8988T (cell line): ENCODE measurements around the gene SLC7A4.
"Not testable (repeated sequence)": the region's sequence is repeated elsewhere in the genome, so short reads cannot be mapped to it uniquely, and the experiment has no call there.

ENCODE experiments used
- DNase-seq: peaks from one replicate; pipeline ENCODE4 v3.0.0; 2011

Gene SLC7A4

GRCh38 chr22:21018314-21018713 is 14.0 kb downstream of the SLC7A4 start:
- no peak for DNase-seq

- no peak for DNase-seq
Observed at GRCh38 chr22:21016644-21017420, 15.5 kb downstream of the SLC7A4 start.

- no peak for DNase-seq
Observed at GRCh38 chr22:21015466-21016006, 16.8 kb downstream of the SLC7A4 start.

- no peak for DNase-seq
Observed at GRCh38 chr22:21014726-21015465, 17.5 kb downstream of the SLC7A4 start, which contains the start of gene P2RX6. TSS of gene P2RX6 (plus strand) at chr22:21015165. CDS start at chr22:21015175, 10 bp downstream.

DNA sequence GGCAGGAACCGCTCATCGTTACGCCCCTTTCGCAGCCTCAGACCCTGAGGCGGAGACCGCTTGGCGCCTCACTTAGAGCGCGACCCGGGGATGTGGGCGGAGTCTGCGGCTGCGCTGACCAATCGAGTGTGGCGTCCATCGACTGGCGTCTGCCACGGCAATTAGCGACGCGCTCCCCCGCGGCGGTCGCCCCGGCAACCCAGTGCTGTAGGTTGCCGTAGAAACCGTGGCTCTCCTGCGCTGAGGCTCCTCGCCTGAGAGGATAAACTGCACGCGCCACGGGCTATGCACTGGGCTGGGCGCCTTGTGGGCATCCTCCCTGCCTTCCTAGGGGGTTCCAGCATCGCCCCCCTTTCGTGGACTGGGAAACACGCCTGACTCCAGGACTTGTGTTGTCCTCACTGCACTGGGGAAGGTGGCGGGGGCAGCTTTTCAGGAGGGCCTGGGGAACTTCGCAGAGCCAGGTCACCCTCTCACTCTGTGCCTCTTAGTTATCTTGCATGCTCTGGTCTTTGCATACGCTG is 18.1 kb downstream of the SLC7A4 start:
- DNase-seq = peak; percentile 78

DNA sequence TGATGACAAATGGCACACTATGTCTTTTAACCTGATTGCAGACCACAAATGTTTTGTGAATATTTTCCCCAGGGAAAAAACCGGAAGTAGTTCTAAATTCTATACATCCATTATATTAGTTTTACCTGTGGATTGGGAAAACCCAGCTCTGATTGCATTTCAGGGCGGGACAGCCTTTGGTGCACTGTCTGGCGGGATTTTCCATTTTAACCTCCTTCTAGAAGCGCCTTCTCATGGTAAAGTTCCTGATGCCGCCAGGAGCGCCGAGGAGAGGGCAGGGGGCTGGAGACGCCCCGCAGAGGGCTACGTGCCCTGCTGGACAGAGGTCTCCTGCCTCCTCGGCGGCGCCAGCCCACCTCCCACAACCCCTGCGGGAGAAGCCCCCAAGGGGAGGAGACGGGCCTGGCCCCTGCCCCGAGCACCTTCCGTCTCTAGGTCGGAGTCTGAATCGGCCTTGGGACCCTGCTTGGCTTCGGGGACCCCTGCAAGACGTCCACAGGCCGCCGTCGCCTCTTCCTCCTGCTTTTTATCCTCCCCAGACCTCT is 18.6 kb downstream of the SLC7A4 start:
- DNase-seq = no peak

DNA sequence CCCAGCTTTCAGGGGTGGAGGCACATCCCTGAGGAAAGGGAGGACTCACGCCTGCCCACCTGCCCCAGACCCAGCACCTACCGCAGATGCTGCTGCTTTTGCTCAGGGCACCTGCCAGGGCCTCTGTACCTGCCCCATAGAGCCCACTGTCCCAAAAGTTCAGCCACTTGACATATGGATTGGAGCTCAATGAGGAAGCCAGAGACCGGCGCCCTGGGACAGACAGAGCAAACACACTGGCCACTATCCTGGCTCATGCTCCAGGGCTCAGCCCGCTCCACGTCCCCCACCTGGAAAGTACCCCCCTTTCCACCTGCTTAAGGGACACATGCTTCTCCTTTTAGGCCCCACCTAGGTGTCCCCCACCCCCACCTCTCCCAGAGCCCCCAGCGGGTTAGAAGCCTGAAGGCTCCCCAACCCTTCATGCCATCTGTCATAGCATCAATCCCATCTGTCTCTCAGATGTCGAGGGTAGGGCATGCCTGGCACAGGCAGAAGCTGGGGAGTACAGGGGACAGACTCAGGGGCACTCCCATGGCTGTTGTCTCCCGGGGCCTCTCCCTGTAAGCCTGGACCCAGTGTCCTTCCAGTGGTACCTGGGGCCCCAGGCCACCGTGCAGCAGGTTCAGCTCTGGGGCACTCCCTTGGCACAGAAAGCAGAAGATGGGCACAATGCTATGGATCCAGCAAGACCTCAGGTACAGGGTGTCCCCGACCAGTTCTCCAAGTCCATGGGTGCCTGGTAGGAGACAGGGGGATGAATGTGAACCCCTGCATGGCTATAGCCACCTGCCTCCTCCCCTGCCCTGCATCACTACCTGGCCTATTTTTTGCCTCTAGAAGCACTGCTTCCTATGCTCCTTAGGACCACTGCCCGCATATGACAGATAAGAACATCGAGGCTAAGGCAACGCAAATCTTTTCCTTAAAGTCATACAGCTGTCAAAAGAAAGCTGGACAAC is 19.6 kb downstream of the SLC7A4 start:
- DNase-seq = no peak

GRCh38 chr22:21010426-21011113 is 21.8 kb downstream of the SLC7A4 start:
- no peak for DNase-seq

DNA sequence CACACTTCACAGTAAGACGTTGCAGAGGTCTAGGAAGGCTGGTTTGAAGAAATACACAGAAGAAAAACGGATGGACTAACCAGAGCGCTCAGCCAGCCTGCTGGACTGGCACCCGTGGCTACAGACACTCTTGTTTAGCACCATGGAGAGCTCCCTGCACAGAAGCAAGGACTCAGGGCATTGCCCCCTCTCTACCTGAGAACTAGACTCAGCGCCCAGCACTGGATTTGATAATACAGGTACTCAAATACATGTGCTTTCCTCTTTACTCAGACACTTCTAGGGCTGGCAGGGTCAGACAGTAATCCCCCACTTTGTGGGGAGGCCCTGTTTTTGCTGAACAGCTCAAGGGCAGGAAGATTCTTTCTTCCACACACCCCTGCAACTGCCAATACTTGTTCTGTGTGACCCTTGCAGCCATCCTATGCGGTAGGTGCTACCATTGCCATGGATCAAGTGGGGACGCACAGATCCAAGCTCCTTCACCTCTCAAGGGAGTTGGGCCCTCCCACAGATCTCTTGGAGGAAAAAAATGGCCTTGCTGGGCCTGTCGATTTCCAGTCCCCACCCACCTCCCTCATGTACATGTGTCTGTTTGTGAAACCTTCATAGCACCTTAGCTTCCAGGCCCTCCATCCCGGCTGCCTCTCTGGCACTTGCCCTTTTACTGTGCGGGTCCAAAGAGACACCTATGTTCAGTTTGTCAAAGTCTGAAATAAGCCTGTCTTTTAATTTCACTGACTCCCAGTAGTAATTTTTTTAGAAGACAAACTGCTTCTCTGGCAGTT is 22.5 kb downstream of the SLC7A4 start:
- DNase-seq = no peak

GRCh38 chr22:21009208-21009607 is 23.2 kb downstream of the SLC7A4 start:
- DNase-seq = not testable (repeated sequence)

DNA sequence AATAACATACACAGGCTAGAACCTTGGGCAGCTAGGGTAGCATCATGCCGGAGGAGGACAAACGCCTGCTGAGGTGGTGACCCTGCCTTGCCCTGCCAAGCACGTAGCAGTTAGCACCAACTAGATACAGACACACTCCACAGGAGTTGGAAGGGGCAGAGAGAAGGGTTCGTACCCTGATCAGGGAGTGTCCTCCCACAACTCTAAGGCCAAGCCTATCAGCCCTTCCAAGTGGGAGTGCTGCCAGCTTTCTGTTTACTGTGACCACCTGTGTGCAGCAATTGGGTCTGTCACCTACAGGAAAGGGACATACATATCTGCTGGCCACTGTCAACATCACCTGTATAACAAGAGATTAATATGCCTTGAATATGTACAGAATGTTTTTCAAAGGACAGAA is 28.6 kb downstream of the SLC7A4 start:
- no peak for DNase-seq

DNA sequence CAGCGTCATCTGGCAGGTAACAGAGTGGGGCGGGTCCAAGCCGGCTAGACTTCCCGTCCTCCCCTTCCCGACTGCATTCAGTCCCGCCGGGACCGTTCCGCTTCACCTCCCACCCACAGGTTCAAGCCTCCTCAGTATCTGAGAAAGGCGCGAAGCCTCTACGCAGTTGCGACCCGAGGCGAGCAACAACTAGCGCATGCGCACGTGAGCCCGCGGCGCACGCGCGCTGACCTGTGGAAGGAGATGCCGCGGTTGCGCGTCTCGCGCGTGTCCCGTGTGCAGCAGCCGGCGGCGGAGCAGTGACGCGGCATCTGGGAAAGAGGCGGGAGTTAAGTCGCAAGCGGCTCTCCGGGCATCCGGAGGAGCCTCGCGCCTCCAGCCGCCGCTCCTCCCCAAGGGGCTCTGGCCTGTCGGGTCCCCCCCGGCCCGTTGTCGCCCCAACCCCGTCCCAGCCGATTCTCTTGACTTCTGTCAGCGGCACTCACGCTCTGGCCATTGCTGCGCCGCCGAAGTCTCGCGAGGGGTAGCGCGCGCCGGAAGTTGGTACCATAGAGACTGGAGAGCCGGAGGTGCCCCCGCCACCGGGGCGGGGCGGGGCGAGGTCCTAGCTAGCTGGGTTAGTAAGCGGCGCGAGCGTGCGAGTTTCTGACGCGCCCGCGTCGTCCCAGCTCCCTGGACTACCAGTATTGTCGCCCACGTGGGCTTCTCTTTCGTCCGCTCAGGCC is 30.6 kb downstream of the SLC7A4 start, which contains the start of gene THAP7:
THAP7 (minus strand) TSS at position 518 of the 725 bp plus-strand sequence; CDS start at position 311, 207 bp downstream.
- DNase-seq = peak; percentile 77

- DNase-seq = no peak
Observed at GRCh38 chr22:21000987-21001600, 31.3 kb downstream of the SLC7A4 start.

GRCh38 chr22:21000207-21000986 is 32.0 kb downstream of the SLC7A4 start:
- DNase-seq = no peak

DNA sequence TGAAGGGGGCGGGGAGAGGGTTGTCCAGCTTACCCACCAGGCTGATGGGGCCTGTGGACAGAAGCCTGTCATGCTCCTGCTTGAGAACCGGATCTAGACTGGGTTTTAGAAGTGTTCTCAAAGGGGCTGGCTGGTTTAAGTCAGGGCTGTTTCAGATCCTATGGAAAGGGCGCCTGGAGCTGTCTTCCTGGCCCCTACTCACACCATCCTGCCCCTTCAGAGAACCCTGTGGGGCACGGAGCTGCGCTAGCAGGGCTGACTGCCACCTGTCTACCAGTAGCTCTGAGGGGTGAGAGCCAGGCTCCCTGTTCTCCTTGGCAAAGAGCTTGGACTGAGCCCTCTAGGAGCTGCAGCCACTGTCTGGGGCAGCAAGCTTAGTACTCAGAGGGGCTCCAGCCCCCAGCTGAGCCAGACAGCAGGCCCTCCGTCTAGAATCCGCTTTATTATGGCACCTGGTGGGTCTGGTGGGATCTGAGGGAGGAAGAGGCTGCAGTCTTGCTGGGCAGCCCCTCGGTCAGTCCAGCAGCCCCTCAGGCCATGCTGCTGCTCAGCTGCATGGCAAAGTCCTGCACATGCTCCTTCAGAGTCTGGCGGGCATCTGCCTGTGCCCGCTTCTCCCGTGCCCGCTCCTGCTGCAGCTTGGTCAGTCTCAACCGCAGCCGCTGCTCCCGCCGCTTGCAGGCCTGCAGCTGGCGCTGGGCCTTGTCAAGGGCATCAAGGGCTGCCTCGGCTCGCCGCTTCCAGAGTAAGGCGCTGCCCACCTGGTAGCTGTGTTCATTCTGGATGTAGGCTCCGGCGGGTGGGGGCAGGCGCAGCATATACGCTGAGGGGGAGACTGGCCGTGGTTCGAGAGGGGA is 32.8 kb downstream of the SLC7A4 start:
- no peak for DNase-seq

DNA sequence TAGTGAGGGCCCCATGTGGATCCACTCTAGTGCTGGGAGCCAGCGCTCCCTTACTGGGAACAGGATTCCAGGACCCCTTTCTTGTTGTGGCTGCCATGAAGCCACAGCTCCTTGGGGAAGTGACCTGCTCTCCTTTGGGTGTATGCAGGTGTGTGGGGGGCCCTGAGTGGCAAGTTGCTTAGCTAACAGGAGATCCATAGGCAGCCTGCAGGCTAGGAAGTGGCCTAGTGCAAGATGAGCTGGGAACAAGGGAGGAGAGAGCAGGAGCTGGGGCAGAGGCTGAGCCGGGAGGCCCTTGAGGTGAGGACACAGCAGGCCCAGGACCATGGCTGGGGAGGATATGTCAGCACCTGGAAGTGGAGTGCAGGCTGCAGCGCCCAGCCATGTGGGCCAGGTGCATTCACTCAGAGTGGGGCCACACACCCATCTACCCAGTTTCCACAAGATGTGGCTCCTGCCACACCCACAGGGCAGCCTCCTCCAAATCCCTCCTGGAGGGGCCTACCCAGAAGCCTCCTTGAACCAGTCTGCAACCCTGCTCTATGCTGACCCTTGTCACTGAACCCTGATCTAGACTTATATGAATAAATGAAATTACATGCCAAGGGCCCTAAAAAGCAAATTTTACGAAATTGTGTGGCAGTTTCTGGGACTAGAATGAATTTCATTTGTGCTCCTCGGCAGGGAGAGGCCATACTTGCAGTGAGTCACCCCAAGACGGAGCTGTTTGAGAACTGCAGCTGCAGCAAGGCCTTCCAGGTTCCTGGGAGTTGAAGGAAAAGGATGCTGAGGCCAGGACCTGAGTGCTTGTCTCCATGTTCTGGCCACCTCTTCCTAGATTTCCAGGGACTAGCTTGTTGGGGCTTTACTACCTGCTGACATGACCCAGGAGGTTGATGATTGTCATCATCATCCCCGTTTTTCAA is 33.7 kb downstream of the SLC7A4 start:
- DNase-seq = no peak
